Activated CD4-positive, alpha-beta T cell treated with anti-CD3 and anti-CD28 coated beads, Interleukin-2, amount 10 ng/mL, durations not matched to agents 24 days and 14 days (primary cell): ENCODE measurements around the gene EFCC1. TPM values are rescaled to one million over a fixed set of nuclear protein-coding genes. Genes with fewer than 3 reads are reported as not detected.

Experiments
- DNase-seq: peaks from one replicate; pipeline ENCODE4 v3.0.0; 2022
- H3K27ac Mint-ChIP-seq: one replicate; pipeline ENCODE4 v1.8.0; 2022; ENCODE audit warnings: mild to moderate bottlenecking, mixed read lengths
- H3K27me3 Mint-ChIP-seq: one replicate; pipeline ENCODE4 v1.8.0; 2022; ENCODE audit warnings: mixed read lengths
- H3K36me3 Mint-ChIP-seq: one replicate; pipeline ENCODE4 v1.8.0; 2022; ENCODE audit warnings: low read depth, mild to moderate bottlenecking, mixed read lengths
- H3K4me1 Mint-ChIP-seq: one replicate; pipeline ENCODE4 v1.8.0; 2021; ENCODE audit warnings: mixed read lengths
- H3K4me3 Mint-ChIP-seq: one replicate; pipeline ENCODE4 v1.8.0; 2022; ENCODE audit warnings: mild to moderate bottlenecking, moderate library complexity, mixed read lengths
- H3K9me3 Mint-ChIP-seq: one replicate; pipeline ENCODE4 v1.8.0; 2021; ENCODE audit warnings: mixed read lengths
- intact Hi-C: fragments of 100-400 bp; cut with micrococcal nuclease; formaldehyde crosslinking; loops from one replicate; pipeline ENCODE4 v1.15.1; 2023
- total RNA-seq: library from RNA; stranded (reverse); gene quantifications from 2 replicates; pipeline ENCODE4 v1.2.3, GENCODE V29; 2022

EFCC1 gene
- total RNA-seq, 1 donor from 2014 or later, result 0.37 TPM

DNA sequence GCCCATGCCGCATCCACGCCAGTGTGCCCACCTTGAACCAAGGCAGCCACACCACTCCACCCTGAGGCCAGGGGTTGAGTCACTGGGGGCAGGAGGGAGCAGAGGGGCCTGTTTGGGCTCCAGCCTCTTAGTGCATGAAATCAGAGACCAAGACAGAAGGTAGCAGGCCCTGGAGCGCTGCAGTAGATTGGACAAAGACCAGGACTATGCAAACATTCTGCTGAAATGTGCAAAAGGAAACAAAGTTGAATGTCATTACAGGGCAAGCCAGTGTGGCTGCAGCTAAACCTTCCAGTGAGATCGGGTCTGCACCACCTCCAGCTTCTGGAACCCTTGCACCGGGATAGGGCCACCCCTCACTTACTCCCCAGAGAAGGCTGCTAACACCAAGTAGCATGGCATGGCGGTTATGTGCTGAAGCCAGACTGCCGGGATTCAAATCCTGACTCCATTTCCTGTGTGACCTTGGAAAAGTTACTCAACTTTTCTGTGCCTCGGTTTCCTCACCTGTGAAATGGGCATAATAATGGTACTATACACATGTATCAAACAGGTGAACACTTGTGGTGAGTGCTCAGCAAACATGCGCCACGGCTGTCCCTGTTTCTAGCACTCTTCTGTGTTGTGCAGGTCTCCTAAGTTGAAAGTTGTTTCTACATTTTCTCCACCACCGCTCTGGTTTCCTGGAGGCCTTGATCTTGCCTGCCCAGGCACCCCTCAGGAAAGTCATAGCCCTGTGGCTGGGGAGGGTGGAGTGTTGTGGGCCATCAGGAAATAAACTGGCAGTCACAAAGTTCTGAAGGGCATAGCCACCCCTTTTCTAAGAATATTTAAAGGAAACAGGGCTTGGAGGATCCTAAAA lies 34.5 kb downstream of the EFCC1 start:
- Mint-ChIP-seq H3K9me3 (no peaks in the 10 kb centered on the region), H3K36me3 (no peaks in the 10 kb centered on the region), H3K4me1 (peaks cover 5% of the 10 kb centered on the region), H3K4me3 (no peak overlapping the region), H3K27me3 (peaks cover 17% of the 10 kb centered on the region), H3K27ac (no peak overlapping the region)
- no peak for DNase-seq
- intact Hi-C loops, result no loop called here

DNA sequence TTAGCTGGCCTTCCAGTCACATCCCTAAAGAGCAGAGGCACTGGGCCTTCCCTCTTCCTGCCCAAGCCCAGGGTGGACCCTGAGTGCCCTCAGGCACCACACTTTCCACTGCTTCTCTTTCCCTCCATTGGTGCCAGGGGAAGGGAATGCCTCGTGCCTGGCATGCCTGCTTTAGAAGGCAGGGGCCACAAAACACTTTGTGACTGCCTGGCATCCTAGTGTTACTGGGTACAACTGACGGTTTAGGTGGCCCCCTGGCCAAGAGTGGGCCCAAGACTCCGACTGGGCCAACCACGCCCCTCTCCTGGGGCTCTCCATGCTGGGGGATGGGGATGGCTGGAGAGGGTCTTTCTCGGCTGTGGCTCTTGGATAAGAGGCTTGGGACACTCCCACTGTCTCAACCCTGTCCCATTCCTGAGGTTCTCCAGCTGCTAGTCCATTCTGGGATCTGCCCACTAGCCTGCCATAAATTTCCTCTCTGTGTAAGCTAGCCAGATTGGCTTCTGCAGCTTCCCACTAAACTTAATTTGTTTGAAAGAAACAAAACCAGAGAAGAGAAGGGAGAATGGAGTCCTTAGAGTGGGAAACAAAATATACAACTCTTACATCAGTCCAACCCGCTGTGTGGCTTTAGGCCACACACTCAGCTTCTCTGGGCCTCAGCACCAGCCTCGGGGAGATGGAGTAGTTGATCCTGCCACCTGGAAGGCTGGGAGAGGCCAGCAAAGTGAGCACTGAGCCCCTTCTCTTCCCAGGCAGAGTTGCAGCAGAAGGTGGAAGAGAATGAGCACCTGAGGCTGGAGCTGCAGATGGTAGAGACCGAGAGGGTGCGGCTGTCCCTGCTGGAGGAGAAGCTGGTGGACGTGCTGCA lies 35.4 kb downstream of the EFCC1 start:
- intact Hi-C loops, result no loop called here
- no peak overlapping the region for H3K4me3 Mint-ChIP-seq
- H3K27ac Mint-ChIP-seq, result no peak overlapping the region
- H3K36me3 Mint-ChIP-seq, result no peaks in the 10 kb centered on the region
- H3K27me3 Mint-ChIP-seq, result peaks cover 21% of the 10 kb centered on the region
- no peak for DNase-seq
- no peaks in the 10 kb centered on the region for H3K9me3 Mint-ChIP-seq
- H3K4me1 Mint-ChIP-seq, result peaks cover 5% of the 10 kb centered on the region

DNA sequence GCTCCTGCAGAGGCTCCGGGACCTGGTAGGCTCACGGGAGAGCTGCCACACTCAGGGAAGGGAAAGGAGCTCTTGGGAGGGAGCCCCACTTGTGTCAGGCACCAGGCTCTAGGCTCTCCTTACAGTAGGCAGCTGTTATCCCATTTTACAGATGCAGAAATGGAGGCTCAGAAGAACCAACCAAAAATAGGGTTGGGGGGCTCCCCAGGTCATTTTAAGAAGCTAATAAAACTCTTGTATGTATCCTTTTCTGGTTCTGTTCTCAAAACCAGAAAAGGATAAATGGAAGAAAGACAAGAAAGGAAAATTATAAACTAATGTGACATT lies 36.0 kb downstream of the EFCC1 start:
- peaks cover 5% of the 10 kb centered on the region for H3K4me1 Mint-ChIP-seq
- peaks cover 25% of the 10 kb centered on the region for H3K27me3 Mint-ChIP-seq
- no peaks in the 10 kb centered on the region for H3K9me3 Mint-ChIP-seq
- intact Hi-C loops, result no loop called here
- no peak overlapping the region for H3K4me3 Mint-ChIP-seq
- DNase-seq, result no peak
- no peaks in the 10 kb centered on the region for H3K36me3 Mint-ChIP-seq
- no peak overlapping the region for H3K27ac Mint-ChIP-seq

DNA sequence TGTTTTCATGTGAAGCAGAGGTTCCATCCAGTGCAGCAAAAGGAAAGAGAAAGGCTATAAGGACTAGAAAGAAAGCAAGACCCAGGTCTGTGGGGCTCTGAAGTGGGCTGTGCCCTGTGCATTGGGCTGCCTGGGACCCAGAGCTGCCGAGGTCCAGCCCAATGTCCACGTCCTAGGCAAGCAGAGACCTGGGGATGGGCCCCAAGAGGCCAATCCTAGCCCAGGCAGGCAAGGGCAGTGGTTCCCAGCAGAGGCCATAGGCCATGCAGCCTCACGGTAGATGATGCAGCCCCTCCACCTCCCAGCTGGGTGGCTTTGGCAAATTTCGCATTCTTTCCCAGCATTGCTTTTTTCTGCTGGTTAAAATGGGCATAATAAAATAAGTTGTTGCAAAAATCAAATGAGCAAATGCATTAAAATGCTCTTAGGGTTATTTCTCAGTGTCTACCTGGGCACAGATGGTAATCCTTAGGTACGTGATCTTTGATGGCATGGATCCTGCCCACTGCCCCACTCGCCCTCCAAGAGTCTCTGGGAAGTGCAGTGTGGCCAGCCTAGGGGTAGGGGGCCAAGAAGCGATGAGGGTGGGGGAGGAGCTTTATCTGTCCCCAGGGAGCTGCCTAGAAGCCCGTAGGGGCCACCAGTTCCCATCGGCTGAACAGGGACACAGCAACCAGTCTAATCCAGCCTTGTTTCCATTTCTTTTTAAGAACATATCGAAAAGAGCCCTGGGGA lies 37.2 kb downstream of the EFCC1 start:
- Mint-ChIP-seq H3K4me3 (no peak overlapping the region), H3K9me3 (no peaks in the 10 kb centered on the region), H3K27ac (no peak overlapping the region), H3K4me1 (peaks cover 5% of the 10 kb centered on the region), H3K27me3 (peaks cover 36% of the 10 kb centered on the region), H3K36me3 (no peaks in the 10 kb centered on the region)
- intact Hi-C loops, result no loop called here
- DNase-seq, result no peak

DNA sequence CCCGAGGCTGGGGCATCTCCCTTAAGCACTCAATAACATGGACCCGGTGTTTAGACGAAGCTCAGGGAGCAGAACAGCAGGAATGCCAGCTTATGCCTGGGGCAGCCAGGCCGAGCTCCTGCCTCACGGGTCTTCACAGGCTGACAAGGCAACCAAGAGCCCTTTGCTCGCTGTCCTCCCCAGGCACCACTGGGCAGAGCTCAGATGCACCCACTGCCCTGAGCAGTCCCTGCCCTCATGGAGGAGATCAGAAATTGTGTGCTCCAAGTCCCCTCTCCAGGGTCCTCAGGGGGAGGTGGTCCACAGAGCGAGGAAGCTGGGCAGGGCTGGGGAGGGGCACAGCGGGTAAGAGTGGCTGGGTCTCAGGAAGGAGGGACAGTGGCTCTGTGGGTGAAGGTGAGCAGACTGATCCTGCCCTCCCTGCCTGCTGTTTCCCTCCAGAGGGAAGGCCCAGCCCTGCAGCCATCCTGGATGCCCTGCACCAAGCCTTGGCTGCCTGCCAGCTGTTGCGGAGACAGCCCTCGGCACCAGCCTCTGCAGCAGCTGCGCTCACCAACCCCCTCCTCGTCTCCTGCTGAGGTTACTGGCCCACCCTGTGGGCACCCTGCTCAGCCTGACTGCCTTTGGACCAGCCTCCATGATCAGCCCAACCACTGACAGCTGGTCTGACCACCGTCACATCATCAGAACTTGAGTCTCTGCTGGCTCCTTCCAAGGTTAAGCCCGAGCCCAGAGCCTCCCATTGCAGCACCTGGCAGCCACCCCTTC lies 38.4 kb downstream of the EFCC1 start:
- Mint-ChIP-seq H3K27ac (no peak overlapping the region), H3K4me1 (peaks cover 5% of the 10 kb centered on the region), H3K9me3 (peaks cover 5% of the 10 kb centered on the region), H3K27me3 (peaks cover 45% of the 10 kb centered on the region), H3K4me3 (no peak overlapping the region), H3K36me3 (no peaks in the 10 kb centered on the region)
- intact Hi-C loops, result no loop called here
- no peak for DNase-seq

DNA sequence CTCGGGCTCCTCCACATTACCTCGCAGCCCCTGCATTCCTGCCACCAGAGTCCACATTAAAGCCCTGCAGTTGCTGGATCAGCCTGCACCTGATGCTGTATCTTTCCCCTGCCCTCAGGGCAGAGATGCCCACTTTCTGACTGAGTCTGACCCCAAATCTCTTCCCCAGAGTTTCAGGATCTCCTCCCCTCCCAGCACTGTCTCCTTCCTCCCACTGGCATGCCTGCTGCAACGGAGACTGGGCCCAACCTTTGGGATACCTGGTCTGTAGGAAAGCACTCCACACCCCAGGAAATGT lies 38.9 kb downstream of the EFCC1 start:
- H3K4me1 Mint-ChIP-seq, result peaks cover 4% of the 10 kb centered on the region
- peaks cover 5% of the 10 kb centered on the region for H3K9me3 Mint-ChIP-seq
- no peak overlapping the region for H3K27ac Mint-ChIP-seq

DNA sequence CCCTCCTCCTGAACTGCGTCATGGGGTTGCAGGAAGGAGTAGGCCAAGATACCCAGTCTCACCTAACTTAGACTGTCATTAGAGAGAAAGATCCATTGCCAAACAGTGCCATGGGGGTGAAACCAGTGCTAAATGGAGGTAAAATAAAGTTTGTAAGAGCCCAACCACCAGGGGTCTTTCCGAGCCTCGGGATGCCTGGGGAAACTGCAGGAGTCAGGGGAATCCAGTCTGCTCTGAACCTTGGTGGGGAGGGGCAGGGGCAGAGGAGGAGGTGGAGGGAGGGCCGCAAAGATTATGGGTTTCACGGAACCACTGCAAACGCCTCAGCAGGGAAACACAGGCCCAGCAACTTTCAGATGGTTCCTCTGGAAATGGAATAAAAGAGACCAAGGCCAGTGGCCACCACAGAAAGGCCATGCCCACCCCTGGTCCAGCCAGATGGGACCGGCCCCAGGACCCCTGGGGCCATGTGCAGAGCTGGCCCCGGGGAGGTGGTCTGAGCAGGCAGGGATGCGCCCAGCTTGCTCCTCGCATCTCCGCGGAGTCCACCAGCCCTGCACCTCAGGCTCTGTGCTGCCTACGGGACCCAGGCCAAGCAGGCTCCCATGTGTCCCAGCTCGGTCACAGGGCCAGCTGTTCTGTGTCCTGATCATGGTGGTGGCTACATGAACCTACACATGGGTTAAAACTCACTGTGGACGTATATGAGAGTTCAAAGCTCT lies 39.6 kb downstream of the EFCC1 start:
- Mint-ChIP-seq H3K4me1 (peaks cover 2% of the 10 kb centered on the region), H3K9me3 (peaks cover 5% of the 10 kb centered on the region), H3K27ac (no peak overlapping the region), H3K36me3 (no peaks in the 10 kb centered on the region), H3K27me3 (peaks cover 45% of the 10 kb centered on the region), H3K4me3 (no peak overlapping the region)
- intact Hi-C loops, result no loop called here
- DNase-seq, result no peak

More for the DNA sequence above, 38.9 kb downstream of the EFCC1 start:
- H3K27me3 Mint-ChIP-seq, result peaks cover 45% of the 10 kb centered on the region
- DNase-seq, result no peak
- intact Hi-C loops, result no loop called here
- no peak overlapping the region for H3K4me3 Mint-ChIP-seq
- no peaks in the 10 kb centered on the region for H3K36me3 Mint-ChIP-seq

DNA sequence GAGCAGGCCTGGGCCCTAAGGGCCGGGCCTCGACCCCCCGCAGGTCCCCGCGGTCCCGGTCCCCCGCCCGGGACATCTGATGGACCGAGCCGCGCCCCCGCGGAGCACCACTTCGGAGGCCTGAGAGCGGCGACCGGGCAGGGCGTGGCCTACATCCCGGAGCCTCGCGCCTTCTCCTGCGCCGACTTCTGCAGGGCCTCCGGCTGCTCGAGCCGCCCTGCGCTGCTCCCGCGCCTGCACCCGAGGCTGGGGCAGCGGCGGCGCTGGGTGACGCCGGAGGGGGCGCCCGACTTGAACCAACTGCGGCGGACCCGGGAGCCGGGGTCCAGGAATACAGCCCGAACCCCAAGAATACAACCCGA lies 44.6 kb downstream of the EFCC1 start:
- H3K36me3 Mint-ChIP-seq, result peaks cover 3% of the 10 kb centered on the region
- no peaks in the 10 kb centered on the region for H3K4me1 Mint-ChIP-seq
- H3K9me3 Mint-ChIP-seq, result peaks cover 11% of the 10 kb centered on the region
- intact Hi-C loops, result no loop called here
- no peak overlapping the region for H3K27ac Mint-ChIP-seq
- peak; percentile 83 for DNase-seq
- H3K4me3 Mint-ChIP-seq, result peak overlapping the region; percentile 3
- peaks cover 40% of the 10 kb centered on the region for H3K27me3 Mint-ChIP-seq

DNA sequence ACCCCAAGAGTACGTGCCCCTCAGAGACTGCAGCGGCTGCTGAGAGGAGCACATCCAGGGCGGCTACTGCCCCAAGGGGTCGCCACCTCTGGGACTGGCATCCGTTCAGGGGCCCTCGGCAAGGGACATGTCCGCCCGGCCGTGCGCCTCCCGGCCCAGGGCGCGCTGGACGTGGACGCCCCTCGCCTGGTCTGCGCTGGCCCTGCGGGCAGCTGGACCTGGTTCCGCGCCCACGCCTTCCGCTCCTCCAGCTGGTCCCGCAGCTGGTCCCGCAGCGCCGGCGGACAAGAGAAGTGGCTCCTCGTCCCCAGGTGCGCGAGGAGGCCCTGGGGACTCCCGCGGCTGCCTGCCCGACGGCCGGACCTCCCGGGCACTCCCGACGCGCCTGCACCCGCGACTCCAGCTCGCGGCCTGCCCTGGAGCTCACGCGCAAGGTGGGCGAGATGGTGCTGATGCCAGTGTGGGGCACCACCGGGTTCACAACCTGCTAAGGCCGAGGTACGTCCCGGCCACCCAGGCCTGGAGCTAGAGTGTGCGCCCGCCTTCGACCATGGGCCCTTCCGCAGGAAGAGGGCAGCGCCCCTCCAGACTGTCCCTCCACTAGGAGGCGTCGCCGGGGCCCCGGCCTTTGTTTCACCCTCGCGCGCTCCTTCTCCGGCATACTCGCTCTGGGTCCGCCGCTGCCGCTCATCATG lies 45.1 kb downstream of the EFCC1 start:
- no peak for DNase-seq
- intact Hi-C loops, result no loop called here
- Mint-ChIP-seq H3K4me3 (peak overlapping the region; percentile 2), H3K4me1 (no peaks in the 10 kb centered on the region), H3K36me3 (peaks cover 3% of the 10 kb centered on the region), H3K27me3 (peaks cover 38% of the 10 kb centered on the region), H3K27ac (no peak overlapping the region), H3K9me3 (peaks cover 11% of the 10 kb centered on the region)

DNA sequence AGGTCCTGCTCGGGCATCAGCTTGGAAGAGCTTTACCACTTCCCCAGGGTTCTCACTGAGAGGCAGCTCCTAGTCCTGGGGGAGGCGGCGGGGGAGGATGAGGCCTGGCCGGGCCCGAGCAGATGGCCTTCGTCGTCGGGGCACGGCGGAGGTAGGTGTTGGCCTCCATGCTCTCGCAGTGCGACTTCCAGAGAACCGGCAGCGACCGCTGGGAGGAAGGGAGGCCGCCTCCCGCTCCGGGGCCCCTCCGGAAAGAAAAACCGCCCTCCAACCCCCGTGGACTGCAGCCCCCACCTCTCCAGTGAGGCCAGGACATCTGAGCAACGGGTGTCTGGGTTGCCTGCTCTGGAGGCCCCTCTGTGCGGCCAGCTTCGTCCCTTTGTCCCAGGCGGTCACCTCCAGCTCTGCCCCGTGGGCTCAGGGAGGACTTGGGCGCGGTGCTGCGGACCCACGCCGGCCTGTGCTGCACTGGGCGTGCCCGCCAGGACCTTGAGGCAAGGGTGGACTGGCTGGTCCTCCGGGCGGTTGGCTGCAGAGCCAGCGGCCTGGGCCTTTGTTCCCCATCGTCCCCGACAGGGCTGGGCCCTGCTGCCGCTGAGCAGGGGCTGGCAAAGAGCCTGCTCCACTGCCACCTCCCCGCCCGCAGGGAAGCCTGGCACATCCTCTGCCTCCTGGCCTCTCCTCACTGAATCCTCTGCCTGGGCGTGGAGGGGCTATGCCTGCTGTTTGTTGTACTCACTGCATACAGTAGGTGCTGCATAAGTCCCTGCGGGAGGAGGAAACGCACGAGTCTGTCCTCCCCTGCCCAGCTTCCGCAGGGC lies 45.8 kb downstream of the EFCC1 start:
- Mint-ChIP-seq H3K9me3 (peaks cover 11% of the 10 kb centered on the region), H3K36me3 (peaks cover 3% of the 10 kb centered on the region), H3K4me1 (no peaks in the 10 kb centered on the region), H3K27me3 (peaks cover 32% of the 10 kb centered on the region), H3K27ac (no peak overlapping the region), H3K4me3 (peak overlapping the region; percentile 20)
- intact Hi-C loops, result no loop called here
- DNase-seq, result no peak

DNA sequence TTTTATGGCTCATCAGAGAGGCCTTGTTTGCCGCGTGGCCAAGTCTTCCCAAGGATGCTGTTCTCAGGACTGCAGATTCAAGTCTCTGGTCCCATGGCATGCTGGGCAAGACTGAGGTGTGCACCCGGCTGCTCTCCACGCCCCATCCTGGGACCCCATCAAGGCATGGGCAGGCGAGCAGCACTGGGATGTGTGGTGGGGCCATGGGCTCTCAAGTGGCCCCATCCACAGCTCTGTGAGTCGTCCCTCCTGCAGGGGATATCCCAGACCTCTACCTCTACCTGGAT lies 46.4 kb downstream of the EFCC1 start:
- Mint-ChIP-seq H3K4me1 (no peaks in the 10 kb centered on the region), H3K9me3 (peaks cover 11% of the 10 kb centered on the region), H3K4me3 (peak overlapping the region; percentile 20), H3K27me3 (peaks cover 27% of the 10 kb centered on the region), H3K27ac (no peak overlapping the region), H3K36me3 (peaks cover 3% of the 10 kb centered on the region)
- DNase-seq, result no peak
- intact Hi-C loops, result no loop called here

DNA sequence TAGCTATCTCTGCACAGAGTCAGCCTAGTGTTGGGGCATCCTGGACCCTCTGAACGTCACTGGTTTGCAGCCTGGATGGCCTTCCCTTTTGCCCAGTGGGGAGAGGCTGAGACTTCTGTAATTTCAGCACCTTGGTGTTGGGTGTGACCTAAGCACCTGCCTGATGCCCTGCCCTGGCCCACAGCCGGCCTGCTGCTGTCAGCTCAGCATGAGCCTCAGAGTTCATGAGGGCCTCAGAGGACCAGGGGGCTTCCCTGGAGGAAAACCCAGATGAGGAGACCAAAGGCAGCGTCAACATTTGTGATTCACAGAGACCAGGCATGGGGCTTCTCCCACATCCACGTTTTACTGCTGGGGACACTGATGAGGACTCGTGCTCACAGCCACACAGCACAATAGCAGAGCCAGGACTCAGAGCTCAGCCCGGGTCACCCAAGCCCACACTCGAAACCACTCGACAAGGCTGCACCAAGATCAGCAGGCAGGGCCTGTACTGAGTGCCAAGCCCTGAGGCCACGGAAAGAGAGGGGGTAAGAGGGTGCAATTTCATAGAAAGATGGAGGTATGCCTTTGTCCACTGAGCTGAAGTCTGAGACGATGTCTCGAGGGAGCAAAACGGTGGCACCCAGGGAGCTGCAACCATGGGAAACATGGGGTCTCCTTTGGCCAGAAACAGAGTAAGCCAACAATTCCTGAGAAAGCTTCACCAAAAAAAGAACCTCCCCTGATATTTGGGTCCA lies 49.6 kb downstream of the EFCC1 start:
- H3K9me3 Mint-ChIP-seq, result peaks cover 6% of the 10 kb centered on the region
- no peak overlapping the region for H3K4me3 Mint-ChIP-seq
- peaks cover 11% of the 10 kb centered on the region for H3K27me3 Mint-ChIP-seq
- H3K4me1 Mint-ChIP-seq, result peaks cover 9% of the 10 kb centered on the region
- intact Hi-C loops, result no loop called here
- peaks cover 3% of the 10 kb centered on the region for H3K36me3 Mint-ChIP-seq
- DNase-seq, result no peak
- H3K27ac Mint-ChIP-seq, result no peak overlapping the region
